Activated CD8-positive, alpha-beta memory T cell treated with anti-CD3 and anti-CD28 coated beads for 1 hour (primary cell): ENCODE results near the gene COL18A1.
"Not testable (repeated sequence)": the region's sequence is repeated elsewhere in the genome, so short reads cannot be mapped to it uniquely, and the experiment has no call there.

Experiments
- DNase-seq, 2 donors: peaks; one replicate each; pipeline ENCODE4 v3.0.0-alpha.2; 2020; ENCODE audit warnings: low read depth in 1 of 2; ENCODE audit errors: extremely low read depth in 1 of 2

Gene COL18A1

GRCh38 chr21:45488931-45489721 is 84.2 kb downstream of the COL18A1 start:
- DNase-seq: no peak

- no peak for DNase-seq
These were observed 84.7 kb downstream of the COL18A1 start for GRCh38 chr21:45489722-45489982.

DNA sequence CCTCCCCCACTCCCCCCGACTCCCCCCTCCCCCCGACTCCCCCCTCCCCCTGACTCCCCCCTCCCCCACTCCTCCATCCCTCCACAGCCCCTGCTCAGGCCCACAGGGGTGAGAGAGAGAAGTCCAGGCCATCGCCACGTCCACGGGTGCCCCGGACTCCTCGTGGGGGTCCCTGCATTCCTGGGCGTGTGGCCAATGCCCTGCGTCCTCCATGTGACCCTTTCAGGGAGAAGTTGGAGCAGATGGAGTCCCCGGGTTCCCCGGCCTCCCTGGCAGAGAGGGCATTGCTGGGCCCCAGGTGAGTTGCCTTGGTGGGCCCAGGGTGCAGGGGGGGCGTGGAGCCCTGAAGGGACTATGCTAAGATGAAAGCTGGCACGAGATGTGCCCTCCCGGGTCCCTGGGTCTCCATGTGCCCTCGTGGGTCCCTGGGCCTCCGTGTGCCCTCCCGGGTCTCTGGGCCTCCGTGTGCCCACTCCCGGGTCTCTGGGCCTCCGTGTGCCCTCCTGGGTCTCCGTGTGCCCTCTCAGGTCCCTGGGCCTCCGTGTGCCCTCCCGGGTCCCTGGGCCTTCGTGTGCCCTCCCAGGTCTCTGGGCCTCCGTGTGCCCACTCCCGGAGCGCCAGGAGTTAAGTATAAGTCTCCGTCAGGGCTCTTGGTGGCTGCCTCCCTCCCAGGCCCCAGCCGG is 85.2 kb downstream of the COL18A1 start:
- DNase-seq: no peak

DNA sequence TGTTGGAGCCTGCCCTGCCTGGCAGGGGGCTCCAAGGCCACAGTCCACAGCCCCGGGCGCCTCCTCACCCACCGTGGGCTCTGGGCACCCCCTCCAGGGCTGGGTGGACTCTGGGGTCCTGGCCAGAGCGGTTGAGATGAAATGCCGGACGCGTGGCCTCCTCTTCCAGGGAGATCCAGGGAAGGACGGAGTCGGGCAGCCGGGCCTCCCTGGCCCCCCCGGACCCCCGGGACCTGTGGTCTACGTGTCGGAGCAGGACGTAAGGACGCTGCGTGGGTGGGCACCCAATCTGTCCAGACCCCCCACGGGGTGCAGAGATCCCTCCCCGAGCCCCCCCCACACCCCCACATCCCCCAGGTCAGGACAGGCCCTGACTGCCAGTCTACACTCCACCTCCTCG is 86.1 kb downstream of the COL18A1 start:
- DNase-seq: no peak

- DNase-seq: no peak
These were observed 86.7 kb downstream of the COL18A1 start for GRCh38 chr21:45491623-45492022.

GRCh38 chr21:45492765-45493164 is 87.8 kb downstream of the COL18A1 start:
- no peak for DNase-seq

DNA sequence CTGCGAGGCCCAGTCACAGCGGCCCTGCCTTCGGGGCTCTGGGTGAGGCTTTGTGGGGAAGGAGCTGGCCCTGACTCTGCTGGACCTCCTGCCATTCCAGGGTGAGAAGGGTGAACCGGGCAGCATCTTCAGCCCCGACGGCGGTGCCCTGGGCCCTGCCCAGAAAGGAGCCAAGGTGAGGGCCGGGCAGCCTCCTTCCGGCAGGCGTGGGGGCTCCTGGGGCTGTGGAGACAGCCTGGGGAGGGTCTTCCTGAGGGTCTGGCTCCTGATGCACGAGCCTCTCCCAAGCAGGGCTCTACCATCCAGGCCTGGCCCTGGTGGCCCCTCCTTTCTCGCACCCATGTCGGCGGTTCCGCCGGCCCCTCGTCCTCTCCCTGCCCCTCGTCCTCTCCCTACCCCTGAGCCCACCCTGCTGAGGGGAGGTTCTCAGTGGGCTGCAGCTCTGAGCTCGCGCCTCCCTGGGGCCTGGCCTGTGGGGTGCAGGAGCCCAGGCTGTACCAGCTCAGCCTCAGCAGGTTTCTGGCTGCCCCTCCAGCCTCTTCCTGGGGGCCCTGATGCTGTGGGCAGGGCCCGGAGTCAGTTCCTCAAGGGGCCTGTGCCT is 88.5 kb downstream of the COL18A1 start:
- no peak for DNase-seq

- DNase-seq: no peak
These were observed 89.3 kb downstream of the COL18A1 start for GRCh38 chr21:45494135-45494850.

DNA sequence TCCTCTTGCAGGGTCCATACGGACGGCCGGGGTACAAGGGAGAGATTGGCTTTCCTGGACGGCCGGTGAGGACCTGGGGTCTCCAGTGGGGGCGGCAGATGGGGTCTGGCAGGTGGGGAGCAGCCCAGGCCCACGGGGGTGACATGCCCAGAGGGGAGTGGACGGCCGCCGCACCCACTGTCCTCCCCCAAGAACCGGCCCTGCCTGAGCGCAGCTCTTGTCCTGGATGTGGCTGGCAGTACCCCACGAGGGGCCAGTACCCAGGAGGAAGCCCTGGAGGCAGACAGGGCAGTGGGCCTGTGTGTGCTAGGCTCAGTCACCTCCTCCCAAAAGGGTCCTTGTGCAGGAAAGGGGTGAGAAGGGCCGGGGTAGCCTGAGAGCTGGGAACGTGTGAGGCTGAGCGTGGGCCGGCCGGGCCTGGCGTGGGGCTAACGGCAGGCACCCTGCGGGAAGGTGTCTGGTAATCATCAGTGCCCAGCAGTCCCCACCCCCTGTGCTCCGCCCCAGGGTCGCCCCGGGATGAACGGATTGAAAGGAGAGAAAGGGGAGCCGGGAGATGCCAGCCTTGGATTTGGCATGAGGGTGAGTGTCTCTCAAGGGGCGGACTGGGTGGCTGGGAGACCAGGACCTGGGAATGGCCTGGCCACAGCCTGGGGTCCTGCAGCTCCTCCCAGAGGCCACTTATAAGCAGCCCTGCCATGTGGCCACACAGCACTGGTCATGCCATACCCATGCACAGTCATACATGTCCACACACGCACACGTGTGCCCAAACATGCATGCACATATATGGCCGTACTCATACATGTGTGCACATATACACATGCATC is 90.1 kb downstream of the COL18A1 start:
- no peak for DNase-seq

- no peak for DNase-seq
These were observed 91.4 kb downstream of the COL18A1 start for GRCh38 chr21:45496151-45496967.

- DNase-seq: no peak
These were observed 92.2 kb downstream of the COL18A1 start for GRCh38 chr21:45496968-45497845.

DNA sequence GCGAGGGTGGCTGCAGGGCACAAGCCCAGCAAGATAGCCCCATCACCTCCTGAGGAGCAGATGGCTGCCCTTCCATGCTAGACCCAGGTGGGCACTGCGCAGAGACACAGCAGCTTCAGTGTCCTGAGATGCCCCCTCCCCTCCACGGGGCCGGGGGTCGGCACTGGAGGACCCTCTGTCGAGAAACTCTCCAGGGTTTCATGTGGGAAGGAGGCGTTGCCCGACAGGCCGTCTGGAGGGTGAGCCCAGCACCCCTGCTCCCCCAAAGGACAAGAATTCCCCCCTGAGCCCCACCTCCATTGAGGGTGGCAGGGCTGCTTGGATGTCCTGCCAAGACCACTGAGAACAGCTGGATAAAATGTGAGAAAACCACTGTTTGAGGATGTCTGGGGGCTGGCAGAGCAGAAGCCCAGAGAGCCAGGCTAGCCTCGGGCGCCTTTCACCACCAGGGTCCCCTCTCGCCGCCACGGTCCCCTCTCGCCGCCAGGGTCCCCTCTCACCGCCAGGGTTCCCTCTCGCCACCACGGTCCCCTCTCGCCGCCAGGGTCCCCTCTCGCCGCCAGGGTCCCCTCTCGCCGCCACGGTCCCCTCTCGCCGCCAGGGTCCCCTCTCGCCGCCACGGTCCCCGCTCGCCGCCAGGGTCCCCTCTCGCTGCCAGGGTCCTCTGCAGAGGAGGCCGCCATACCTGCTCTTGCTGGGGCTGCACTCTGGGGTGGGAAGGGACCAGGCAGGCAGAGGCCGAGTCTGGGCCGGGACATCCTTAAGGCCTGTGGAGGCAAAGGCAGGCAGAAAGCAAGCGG is 93.1 kb downstream of the COL18A1 start:
- no peak for DNase-seq

GRCh38 chr21:45498646-45499000 is 93.7 kb downstream of the COL18A1 start:
- no peak for DNase-seq

DNA sequence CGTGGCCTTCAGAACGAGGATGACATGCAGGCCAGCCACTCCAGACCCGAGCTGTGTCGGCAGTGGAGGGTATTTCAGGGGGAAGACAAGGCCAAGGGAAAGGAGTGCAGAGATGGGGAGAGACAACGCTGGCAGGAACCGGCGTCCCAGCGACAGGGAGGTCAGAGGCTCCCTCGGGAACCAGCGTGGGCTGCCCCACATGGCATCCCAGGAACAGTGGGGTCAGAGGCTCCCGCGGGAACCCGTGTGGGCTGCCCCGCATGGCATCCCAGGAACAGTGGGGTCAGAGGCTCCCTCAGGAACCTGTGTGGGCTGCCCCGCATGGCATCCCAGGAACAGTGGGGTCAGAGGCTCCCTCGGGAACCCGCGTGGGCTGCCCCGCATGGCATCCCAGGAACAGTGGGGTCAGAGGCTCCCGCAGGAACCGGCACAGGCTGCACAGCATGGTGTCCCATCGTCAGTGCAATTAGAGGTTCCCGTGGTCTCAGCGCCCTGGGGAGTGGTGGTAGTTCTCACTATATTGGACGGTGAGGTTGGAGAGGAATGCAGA is 94.3 kb downstream of the COL18A1 start:
- DNase-seq: no peak

DNA sequence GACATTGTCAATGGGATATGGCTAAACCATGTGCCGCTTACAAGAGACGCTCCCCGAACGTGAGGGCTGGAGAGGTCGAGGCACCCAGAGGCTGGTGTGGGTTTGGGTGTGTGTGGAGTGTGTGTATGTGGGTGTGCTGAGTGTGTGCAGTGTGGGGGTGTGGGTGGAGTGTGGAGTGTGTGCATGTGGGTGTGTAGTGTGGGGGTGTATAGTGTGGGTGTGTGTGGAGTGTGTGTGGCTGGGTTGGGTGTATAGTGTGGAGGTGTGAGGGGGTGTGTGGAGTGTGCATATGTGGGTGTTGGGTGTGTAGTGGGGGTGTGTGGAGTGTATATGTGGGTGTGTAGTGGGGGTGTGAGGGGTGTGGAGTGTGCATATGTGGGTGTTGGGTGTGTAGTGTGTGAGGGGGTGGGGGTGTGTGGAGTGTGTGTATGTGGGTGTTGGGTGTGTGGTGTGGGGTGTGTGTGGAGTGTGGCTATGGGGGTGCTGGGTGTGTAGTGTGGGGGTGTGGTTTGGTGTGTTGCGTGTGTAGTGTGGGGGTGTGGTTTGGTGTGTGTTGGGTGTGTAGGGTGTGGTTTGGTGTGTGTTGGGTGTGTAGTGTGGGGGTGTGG is 95.1 kb downstream of the COL18A1 start:
- DNase-seq: no peak

DNA sequence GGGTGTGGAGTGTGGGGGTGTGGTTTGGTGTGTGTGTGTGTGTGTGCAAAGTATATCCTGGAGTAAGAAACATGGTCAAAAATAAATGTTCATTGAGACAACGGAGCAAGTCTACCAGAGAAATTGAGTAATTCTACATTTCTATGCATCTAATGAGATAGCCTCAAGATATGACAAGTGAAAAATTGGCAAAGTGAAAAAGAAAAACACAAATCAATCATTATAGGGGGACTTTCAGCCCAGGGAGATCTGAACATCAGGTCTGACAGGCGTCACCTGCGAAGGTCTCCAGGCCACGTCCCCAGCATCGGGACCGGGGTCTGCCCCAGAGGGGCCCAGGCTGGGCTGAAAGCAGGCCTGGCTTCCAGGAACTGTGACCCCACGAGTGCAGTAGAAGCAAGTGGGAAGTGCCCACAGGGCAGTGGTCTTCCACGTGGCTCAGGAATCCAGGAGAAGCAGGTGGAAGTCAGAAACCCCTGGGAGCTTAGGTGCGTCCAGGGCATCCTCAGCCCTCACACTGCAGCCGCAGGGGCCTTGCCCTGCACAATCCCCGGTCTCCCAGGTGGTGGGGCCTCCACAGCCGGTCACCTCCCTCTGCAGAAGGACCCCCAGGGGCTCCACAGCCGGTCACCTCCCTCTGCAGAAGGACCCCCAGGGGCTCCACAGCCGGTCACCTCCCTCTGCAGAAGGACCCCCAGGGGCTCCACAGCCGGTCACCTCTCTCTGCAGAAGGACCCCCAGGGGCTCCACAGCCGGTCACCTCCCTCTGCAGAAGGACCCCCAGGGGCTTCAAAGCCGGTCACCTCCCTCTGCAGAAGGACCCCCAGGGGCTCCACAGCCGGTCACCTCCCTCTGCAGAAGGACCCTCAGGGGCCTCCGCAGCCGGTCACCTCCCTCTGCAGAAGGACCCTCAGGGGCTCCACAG is 96.4 kb downstream of the COL18A1 start:
- DNase-seq: not testable (repeated sequence)

DNA sequence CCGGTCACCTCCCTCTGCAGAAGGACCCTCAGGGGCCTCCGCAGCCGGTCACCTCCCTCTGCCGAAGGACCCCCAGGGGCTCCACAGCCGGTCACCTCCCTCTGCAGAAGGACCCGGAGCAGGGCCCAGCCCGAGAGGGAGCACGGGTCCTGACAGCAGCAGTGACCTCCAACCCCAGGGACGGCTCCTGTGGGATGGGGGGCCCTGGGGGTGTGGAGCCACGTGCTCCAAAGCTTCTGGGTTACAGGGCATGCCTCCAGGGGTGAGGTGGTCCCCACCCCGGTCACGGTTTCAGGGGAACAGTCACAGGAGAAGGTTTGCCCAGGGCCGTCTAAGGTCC is 97.0 kb downstream of the COL18A1 start:
- DNase-seq: no peak
